NCI-H748 (cell line): ENCODE data around the gene TMEM242.

ENCODE experiments used
- DNase-seq: peaks from one replicate; lab custom pipeline; 2025; ENCODE audit not compliant: unreplicated experiment; lab: John Stamatoyannopoulos, UW

Gene TMEM242

GRCh38 chr6:157290797-157291196 lies 32.5 kb downstream of the TMEM242 start:
- DNase-seq = no peak

GRCh38 chr6:157289764-157290163 lies 33.6 kb downstream of the TMEM242 start:
- DNase-seq = no peak

GRCh38 chr6:157288575-157288974 lies 34.7 kb downstream of the TMEM242 start:
- DNase-seq = no peak

GRCh38 chr6:157287923-157288322 lies 35.4 kb downstream of the TMEM242 start:
- no peak for DNase-seq

- DNase-seq = no peak
Measured at GRCh38 chr6:157287247-157287850, 36.0 kb downstream of the TMEM242 start.

GRCh38 chr6:157285422-157285779 lies 37.9 kb downstream of the TMEM242 start:
- no peak for DNase-seq

- no peak for DNase-seq
Measured at GRCh38 chr6:157284738-157285421, 38.4 kb downstream of the TMEM242 start.

GRCh38 chr6:157283900-157284737 lies 39.2 kb downstream of the TMEM242 start:
- no peak for DNase-seq

- no peak for DNase-seq
Measured at GRCh38 chr6:157283330-157283898, 39.9 kb downstream of the TMEM242 start.

- no peak for DNase-seq
Measured at GRCh38 chr6:157282284-157282683, 41.0 kb downstream of the TMEM242 start.

GRCh38 chr6:157281570-157281969 lies 41.7 kb downstream of the TMEM242 start:
- DNase-seq = peak; percentile 59

GRCh38 chr6:157280947-157281346 lies 42.4 kb downstream of the TMEM242 start:
- no peak for DNase-seq

- no peak for DNase-seq
Measured at GRCh38 chr6:157280157-157280556, 43.2 kb downstream of the TMEM242 start.

- DNase-seq = no peak
Measured at GRCh38 chr6:157278171-157278570, 45.1 kb downstream of the TMEM242 start.

GRCh38 chr6:157276731-157277130 lies 46.6 kb downstream of the TMEM242 start:
- no peak for DNase-seq

- DNase-seq = no peak
Measured at GRCh38 chr6:157276134-157276532, 47.2 kb downstream of the TMEM242 start.

- DNase-seq = peak; percentile 87
Measured at GRCh38 chr6:157274471-157275226, 48.7 kb downstream of the TMEM242 start.

- peak; percentile 75 for DNase-seq
Measured at GRCh38 chr6:157273756-157274470, 49.4 kb downstream of the TMEM242 start.

- DNase-seq = peak; percentile 42
Measured at GRCh38 chr6:157272866-157273755, 50.2 kb downstream of the TMEM242 start.
